ENCODE measurements around the gene ARHGAP15.

The ARHGAP15 gene

DNA sequence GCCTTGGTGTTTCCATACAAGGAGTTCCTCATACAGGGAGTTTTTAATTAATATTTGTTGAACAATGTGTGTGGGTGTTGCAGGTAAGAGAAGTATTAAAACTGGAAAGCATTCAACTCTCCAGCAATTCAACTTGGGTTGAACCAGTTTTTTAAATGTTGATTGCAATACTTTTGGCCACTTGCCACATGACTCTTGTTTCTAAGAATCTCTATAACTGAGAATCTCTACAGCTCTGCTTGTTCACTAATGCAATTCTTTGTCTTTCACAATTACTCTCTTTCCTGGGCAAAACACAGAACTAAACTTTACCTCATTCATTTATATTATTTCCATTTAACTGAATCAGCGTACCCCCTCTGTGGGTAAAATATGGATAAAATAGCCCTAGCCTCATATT is 429.4 kb downstream of the ARHGAP15 start:
- no peaks in the 10 kb centered on the region for H3K79me2 ChIP-seq (ENCODE audit: insufficient read depth, low read depth)
- H3K4me3 ChIP-seq (IDR thresholded peaks at IDR 0.05; ENCODE audit: insufficient read depth, low read depth, low read length), result no peak overlapping the region
- H4K20me1 ChIP-seq (ENCODE audit: insufficient read depth), result no peaks in the 10 kb centered on the region
- H3K27ac ChIP-seq, result no peak overlapping the region
- no peaks in the 10 kb centered on the region for H3K4me1 ChIP-seq (ENCODE audit: low read depth, poor library complexity, severe bottlenecking)
- no peaks in the 10 kb centered on the region for H3K36me3 ChIP-seq (ENCODE audit: insufficient read depth)
- no peak overlapping the region for H3K9ac ChIP-seq
- no peaks in the 10 kb centered on the region for H3K27me3 ChIP-seq (ENCODE audit: insufficient read depth, low read depth)
- no peak overlapping the region for H3K4me2 ChIP-seq
- TF ChIP-seq, protein P1, sequence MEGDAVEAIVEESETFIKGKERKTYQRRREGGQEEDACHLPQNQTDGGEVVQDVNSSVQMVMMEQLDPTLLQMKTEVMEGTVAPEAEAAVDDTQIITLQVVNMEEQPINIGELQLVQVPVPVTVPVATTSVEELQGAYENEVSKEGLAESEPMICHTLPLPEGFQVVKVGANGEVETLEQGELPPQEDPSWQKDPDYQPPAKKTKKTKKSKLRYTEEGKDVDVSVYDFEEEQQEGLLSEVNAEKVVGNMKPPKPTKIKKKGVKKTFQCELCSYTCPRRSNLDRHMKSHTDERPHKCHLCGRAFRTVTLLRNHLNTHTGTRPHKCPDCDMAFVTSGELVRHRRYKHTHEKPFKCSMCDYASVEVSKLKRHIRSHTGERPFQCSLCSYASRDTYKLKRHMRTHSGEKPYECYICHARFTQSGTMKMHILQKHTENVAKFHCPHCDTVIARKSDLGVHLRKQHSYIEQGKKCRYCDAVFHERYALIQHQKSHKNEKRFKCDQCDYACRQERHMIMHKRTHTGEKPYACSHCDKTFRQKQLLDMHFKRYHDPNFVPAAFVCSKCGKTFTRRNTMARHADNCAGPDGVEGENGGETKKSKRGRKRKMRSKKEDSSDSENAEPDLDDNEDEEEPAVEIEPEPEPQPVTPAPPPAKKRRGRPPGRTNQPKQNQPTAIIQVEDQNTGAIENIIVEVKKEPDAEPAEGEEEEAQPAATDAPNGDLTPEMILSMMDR (conservative IDR thresholded peaks at IDR 0.05; ENCODE audit: low read depth, low read length), result no peak
- H2AFZ ChIP-seq (ENCODE audit: low read depth), result no peak overlapping the region

DNA sequence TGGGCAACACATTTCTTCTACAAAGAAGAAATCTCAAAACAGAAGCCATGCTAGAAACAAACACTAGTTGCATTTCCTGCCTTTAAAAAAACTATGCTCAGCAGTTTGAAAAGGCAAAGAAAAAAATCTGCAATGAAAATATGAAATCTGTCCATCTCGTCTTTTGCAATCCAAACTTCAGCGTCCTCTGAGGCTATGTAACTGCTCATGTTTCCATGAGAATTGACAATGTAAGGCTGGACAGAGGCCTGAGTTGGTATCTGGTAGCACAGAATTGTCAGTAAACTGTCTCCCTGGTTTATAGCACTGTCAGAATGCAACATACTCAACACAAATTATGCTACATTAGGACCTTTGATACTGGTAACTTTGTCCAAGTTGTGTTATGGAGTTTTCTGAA is 429.9 kb downstream of the ARHGAP15 start:
- no peaks in the 10 kb centered on the region for H3K36me3 ChIP-seq (ENCODE audit: insufficient read depth)
- H3K4me3 ChIP-seq (IDR thresholded peaks at IDR 0.05; ENCODE audit: insufficient read depth, low read depth, low read length), result no peak overlapping the region
- H2AFZ ChIP-seq (ENCODE audit: low read depth), result no peak overlapping the region
- no peaks in the 10 kb centered on the region for H3K4me1 ChIP-seq (ENCODE audit: low read depth, poor library complexity, severe bottlenecking)
- H3K27me3 ChIP-seq (ENCODE audit: insufficient read depth, low read depth), result no peaks in the 10 kb centered on the region
- no peaks in the 10 kb centered on the region for H4K20me1 ChIP-seq (ENCODE audit: insufficient read depth)
- no peak overlapping the region for H3K9ac ChIP-seq
- H3K79me2 ChIP-seq (ENCODE audit: insufficient read depth, low read depth), result no peaks in the 10 kb centered on the region
- no peak overlapping the region for H3K4me2 ChIP-seq
- TF ChIP-seq, protein P1 (conservative IDR thresholded peaks at IDR 0.05; ENCODE audit: low read depth, low read length), result no peak
- H3K27ac ChIP-seq, result no peak overlapping the region

DNA sequence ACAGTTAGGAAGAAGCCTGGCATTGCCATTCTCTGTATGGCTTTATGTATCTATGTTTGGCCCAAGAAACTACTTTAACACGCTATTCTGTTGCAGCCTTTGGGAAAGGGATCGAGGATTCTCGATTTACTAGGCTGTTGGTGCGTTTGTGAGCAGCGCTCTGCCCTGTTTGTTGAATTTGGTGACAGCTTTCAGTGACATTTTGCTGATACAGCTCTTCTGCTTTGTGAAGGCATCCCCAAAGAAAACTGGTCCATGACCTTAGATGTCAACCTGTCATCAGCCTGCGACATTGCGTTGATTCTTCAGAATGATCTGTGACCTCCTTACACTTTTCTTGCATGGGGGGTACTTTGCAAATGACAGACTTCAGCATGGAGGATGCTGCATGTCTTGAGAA is 431.5 kb downstream of the ARHGAP15 start:
- Histone ChIP-seq H3K27ac (no peak overlapping the region), H3K9ac (no peak overlapping the region), H4K20me1 (ENCODE audit: insufficient read depth) (no peaks in the 10 kb centered on the region), H3K79me2 (ENCODE audit: insufficient read depth, low read depth) (no peaks in the 10 kb centered on the region), H3K4me3 (IDR thresholded peaks at IDR 0.05; ENCODE audit: insufficient read depth, low read depth, low read length) (no peak overlapping the region), H3K4me2 (no peak overlapping the region), H3K27me3 (ENCODE audit: insufficient read depth, low read depth) (no peaks in the 10 kb centered on the region), H2AFZ (ENCODE audit: low read depth) (no peak overlapping the region), H3K36me3 (ENCODE audit: insufficient read depth) (no peaks in the 10 kb centered on the region), H3K4me1 (ENCODE audit: low read depth, poor library complexity, severe bottlenecking) (no peaks in the 10 kb centered on the region)
- TF ChIP-seq, protein P1 (conservative IDR thresholded peaks at IDR 0.05; ENCODE audit: low read depth, low read length), result no peak

DNA sequence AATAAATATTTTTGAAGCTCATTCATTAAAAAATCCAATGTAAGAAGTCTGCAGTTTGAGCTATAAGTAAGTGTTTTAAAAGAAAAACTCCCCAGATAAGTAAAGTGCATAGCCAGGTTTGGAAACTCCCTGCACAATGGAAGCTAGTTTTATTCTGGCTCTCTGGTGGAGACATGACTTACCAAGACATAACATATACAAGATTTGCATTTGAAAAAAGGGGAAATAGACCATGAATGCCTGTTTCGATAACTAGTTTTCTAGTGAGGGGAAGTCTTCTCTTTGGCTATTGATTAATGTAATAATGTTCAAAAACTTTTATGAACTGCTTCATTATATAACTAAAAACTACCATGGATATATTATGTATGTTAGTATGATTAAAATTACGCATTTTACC is 435.2 kb downstream of the ARHGAP15 start:
- TF ChIP-seq, protein P1 (conservative IDR thresholded peaks at IDR 0.05; ENCODE audit: low read depth, low read length), result no peak
- no peaks in the 10 kb centered on the region for H3K27me3 ChIP-seq (ENCODE audit: insufficient read depth, low read depth)
- H3K4me3 ChIP-seq (IDR thresholded peaks at IDR 0.05; ENCODE audit: insufficient read depth, low read depth, low read length), result no peak overlapping the region
- no peak overlapping the region for H3K27ac ChIP-seq
- no peaks in the 10 kb centered on the region for H3K36me3 ChIP-seq (ENCODE audit: insufficient read depth)
- H3K4me2 ChIP-seq, result no peak overlapping the region
- H4K20me1 ChIP-seq (ENCODE audit: insufficient read depth), result no peaks in the 10 kb centered on the region
- no peak overlapping the region for H3K9ac ChIP-seq
- H3K79me2 ChIP-seq (ENCODE audit: insufficient read depth, low read depth), result no peaks in the 10 kb centered on the region
- no peaks in the 10 kb centered on the region for H3K4me1 ChIP-seq (ENCODE audit: low read depth, poor library complexity, severe bottlenecking)
- H2AFZ ChIP-seq (ENCODE audit: low read depth), result no peak overlapping the region

All from KMS-11 (cell line).